NCI-H345 treated with DMSO at 0.1 percent for 48 hours (cell line): ENCODE results near the gene ZMYM3.

ENCODE experiments used
- DNase-seq: peaks from one replicate; lab custom pipeline; 2025; ENCODE audit not compliant: unreplicated experiment; lab: John Stamatoyannopoulos, UW

The ZMYM3 gene

GRCh38 chrX:71214604-71215337 is 39.2 kb downstream of the ZMYM3 start:
- no peak for DNase-seq

GRCh38 chrX:71214152-71214551 is 39.8 kb downstream of the ZMYM3 start:
- DNase-seq: no peak

GRCh38 chrX:71212536-71212935 is 41.4 kb downstream of the ZMYM3 start:
- no peak for DNase-seq

- DNase-seq: no peak
Observed at GRCh38 chrX:71210816-71211215, 43.1 kb downstream of the ZMYM3 start.

- DNase-seq: no peak
Observed at GRCh38 chrX:71199252-71200008, 54.5 kb downstream of the ZMYM3 start.

GRCh38 chrX:71198066-71198465 is 55.9 kb downstream of the ZMYM3 start:
- no peak for DNase-seq

GRCh38 chrX:71195964-71196649 is 57.8 kb downstream of the ZMYM3 start:
- DNase-seq: no peak

- no peak for DNase-seq
Observed at GRCh38 chrX:71191248-71191647, 62.7 kb downstream of the ZMYM3 start.
